H4 (cell line): ENCODE data around the gene HOXA11. TPM values are rescaled to one million over a fixed set of nuclear protein-coding genes. Genes with fewer than 3 reads are reported as not detected.

Source experiments
- DNase-seq: peaks from one replicate; pipeline ENCODE4 v3.0.0-alpha.2; 2015; ENCODE audit warnings: low spot score
- total RNA-seq: library from RNA; depleted of rRNA; stranded (reverse); fragments of >200 nt; shearing (Covaris generic); gene quantifications from 2 replicates; pipeline ENCODE4 v1.2.3, GENCODE V29; 2014

The HOXA11 gene
- total RNA-seq, 1 experiment from 2014 or later = 0.52 TPM

DNA sequence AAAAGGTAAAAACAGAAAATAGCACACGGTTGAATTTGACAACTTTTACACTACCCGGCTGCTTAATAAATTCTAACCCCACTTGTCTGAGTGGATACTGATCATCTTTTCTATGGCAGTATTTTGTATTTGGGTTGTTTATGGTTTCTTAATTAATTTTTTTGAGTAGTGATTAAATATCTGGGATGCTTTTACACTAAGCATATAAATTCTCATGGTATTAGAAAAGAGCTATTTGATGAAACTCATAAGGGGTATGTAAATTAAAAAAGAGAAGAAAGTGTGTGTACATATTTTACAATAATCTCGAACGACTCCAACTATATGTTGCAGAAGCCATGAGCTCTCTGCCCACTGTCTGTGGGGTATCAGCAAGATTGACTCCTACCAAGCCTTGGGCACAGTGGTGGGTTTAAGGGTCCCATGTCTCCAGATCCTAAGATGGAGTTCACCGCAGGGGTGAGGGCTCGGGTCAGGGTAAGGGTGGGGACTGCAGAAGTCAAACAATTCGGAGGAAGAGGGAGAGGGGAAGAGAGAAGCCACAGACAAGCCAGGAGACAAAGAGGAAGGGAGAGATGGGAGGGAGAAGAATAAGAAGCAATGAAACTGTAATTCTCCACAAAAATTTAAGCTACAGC is 22.4 kb upstream of the HOXA11 start:
- DNase-seq = no peak

DNA sequence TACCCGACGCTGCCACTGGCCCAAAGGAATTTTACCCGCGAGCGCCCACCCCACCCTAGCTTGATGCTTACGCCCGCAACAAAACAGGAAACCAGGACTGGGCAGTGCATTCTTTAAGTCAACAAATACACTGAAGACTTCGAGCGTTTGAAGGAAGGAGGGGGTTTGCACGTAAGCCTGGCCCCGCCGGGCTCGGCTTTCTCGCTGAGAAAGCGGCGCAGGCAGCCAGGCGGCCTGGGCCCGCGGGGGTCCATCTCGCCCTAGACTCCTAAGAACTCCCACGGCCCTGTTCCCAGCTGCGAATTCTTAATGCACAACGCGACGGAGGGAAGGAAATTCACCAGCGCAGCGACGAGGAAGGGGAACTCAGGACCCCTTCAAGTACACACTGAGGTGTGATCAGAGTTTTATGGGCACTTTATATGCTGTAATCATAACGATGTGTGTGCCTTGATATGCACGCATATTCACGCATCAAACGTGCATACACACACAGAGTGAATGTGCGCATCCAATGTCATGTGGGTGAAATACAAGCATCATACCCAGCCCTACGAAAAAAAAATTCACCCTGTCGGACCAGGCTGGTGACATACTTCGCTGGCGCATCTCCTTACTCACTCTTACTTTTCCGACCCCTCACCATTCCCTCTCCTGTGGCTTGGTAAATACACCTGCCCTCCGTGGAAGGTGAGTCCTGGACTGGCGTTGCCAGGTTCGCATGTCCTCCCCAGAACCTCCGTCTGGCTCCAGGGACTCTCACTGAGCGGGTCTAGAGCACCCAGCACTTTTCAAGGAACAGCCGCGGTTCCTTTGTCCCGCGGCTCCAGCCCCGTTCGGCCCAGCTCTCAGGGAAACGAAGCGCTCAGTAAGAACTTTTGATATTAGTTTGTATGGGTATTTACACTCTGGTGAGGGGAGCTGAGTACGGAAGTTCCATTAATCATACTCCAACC is 20.6 kb upstream of the HOXA11 start:
- DNase-seq = no peak

DNA sequence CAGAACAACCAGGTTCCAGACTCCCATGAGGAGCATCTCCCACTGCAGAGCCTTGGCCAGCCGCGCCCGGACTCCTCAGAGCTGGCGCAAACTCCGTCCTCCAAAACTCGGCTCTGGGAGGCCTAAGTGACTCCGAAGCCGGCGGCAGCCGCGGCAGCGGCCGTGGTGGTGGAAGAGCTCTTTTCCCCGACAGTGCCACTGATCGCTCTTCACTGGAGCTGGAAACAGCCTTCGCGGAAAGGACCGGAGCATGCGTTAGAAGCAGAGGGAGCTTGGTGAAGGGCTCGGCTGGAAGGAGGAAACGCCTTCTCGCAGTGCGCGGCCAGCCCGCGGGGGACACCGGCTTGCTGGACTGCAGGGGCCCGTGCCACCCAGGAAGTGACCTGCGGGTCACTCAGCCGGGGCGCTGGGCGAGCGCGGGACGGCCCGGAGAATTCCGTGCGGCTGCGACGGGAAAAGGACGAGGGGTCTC is 19.9 kb upstream of the HOXA11 start:
- DNase-seq = no peak

DNA sequence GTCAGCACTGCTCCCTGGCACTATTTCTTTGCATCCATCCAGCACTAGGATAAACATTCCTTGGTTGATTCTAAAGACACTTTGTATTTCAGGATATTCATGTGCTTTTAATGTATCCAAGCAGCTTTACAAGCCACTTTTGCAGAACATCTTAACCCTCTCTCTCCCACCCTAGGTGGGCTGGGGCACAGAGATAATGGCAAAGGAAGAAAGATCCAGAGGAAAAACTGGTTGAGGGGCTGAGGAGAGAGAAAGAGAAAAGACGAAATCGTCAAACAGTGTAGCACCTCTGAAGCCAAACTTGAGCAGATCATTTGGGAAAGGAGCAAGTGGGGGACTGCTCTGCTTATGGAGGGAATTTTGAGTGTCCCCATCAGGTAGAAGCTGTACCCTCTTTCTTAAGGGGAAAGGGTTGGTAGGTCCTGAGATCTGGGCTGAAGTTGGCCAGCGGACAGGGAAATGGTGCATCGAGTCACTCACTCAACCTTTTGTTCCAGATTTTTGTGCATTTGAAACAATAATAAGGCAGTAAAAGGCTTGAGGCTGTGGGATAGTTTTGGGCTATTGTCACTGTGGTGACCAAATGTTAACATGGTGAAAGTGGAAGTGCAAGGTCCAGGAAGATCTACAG is 19.0 kb upstream of the HOXA11 start:
- DNase-seq = no peak

DNA sequence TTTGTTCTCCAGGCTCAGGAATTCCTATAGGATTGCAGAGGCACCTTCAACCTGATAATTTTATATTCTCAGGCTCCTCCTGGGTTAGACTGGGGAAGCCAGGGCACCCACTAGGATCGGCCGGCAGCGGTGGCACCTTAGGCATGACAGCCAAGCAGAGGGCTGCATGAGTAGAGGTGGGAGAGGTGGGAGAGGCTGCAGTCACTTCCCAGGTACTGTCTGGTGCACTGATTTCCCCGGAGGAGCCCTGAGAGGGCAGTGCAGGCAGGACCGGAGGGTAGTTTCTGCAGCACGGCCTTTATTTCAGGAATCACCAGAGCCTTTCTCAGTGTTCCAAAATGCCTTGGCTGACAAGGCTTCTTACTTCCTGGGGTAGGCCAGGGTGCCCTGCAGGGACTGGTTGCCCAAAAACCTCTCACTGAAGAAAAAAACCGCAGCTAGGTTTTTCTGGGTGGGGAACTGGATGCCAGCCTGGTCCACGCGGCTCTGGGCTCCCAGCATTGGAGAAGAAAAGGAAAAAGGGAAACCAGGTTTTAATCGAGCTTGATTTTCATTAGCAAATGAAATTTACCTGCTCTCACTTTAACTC is 18.4 kb upstream of the HOXA11 start:
- no peak for DNase-seq

DNA sequence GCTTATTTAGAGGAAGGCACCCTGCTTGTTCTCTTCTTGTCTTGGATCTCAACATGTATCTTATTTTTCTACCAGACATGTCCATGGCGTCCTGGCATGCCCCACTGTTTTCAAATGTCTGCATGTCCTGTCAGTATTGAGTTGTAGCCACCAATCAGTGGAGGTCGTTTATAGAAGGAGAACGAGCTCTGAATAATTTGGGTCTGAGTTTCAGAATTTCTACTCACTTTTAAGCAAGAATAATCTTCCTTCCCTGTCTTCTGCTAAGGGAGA is 17.8 kb upstream of the HOXA11 start:
- DNase-seq = no peak

DNA sequence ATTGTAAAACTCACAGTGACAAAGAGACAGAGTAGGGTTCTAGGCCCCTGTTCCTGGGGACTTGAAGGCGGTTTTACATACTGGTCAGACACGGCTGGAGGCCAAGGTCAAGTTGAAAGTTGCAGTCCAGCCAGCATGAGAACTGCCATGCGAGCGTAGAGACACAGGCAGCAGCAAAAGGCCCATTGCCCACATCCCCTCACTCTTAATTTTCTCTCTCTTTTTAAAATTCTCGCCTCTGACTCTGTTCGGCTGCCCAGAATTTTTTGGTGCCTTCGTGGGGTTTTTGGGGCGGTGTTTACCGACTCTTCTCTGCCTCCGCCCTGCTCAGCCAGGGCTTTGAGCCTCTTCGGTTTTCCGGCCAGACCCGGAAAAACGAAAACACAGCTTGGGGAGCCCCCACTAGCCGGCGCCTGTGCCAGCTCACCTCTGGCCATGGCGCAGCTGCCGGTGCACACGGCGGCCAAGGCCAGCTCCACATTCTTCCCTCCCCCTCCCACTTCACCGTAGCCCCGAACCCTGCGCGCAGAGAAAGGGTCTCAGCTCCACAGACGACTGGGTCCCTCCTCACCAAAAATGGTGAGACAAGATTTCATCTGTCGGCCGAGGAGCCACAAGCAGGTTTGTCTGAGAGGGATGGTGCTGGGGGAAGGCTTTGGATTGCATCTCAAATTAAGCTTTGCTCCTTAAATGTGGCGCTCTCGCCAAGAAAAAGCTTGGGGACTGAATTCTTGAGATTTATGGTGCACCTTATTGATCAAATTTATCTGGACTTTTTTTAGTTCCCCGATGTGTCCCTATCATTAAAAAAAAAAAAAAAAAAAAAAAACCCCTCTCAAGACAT is 17.2 kb upstream of the HOXA11 start:
- DNase-seq = no peak

DNA sequence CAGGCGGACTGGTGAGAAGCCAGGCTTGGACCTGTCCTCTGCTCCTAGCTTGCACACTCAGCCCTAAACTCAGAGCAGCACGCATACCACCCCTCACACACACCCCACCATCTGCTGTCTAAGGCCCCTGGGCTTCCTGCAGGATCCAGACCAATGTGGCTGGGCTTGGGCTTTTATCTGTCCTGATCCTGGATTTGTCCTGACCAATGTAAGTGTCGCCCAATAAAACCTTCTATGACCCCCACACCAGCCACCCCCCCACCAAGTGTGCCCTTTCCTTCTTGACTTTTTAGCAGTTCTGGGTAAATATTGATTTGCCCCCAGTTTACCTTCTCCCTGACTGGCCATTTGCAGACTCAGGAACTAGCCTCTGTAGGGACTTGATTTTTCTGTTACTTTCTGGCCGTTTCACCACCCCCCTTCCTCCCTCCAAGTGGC is 16.6 kb upstream of the HOXA11 start:
- DNase-seq = no peak

DNA sequence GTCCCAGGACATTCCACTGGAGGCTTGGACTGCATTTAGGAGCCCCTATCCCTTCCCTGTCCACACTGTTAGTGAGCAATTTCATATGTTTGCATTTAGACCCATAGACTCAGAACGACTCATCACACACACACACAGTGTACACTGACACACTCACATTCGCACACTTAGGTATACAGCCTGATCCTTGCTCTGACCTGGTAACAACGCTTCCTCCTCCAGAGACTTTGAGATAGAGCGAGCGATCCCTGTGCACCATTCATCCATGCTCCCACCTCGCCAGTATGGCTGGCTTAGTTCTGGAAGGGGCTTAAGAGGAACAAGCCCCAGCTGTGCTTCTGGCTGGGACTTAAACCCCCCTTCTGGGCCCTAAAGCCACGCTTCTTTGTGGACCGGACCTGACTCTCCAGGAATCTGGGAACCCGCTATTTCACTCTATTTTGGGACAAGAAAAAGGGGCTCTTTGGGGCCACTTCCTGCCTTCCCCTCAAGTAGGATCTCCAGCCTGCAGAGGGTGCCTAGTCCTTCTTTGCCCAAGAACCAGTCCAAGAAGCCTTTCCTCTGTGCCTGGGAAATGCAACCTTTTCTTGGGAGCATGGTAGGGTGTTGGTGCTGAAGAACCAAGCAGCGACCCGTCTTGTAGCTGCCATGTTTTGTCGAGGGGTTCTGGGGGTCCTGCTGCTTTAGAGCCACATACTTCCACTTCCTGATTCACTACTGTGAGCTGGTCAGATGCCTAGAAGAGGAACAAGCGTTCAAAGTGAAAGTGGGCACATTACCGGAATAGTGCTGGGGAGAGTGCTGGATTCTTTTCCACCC is 15.9 kb upstream of the HOXA11 start:
- peak; percentile 44 for DNase-seq

DNA sequence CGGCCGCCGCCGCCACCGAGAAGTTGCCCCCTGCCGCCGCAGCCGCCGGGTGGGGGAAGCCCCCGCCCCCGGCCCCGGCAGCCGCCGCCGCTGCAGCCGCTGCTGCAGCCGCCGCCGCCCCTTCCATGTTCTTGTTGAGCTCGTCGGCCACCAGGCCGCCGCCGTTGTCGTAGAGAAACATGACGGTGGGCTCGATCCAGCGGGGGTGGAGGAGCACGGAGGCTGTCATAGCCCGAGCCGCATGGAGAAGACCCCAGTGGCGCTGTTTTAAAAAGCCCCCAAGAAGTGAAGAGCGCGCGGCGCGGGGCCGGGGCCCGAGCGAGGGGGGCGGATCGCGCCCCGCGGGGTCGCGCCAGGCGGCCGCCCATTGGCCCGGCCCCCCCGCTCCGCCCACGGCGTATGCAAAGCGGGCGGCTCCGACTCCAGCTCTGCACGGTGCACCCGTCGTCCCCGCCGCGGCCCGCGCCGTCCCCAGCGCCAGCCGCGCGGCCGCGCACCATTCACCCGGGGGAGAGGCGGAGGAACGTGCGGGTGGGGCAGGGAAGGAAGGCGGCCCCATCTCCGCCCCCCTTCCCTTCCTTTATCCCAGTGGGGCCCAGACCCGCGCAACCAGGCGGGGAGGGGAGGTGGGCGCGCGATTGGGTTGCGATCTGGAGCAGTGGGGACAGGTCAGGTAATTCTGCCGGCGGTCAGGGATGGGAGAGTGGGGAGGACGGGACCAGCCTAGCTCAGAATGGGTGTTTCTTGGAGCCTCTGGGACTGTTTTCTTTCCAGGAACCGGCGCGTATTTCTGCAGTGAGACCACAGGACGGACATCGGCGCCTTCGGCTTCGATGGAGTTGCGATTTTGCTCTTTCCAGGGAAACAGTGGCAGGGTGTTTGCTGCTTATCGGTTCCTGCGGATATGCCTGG is 15.1 kb upstream of the HOXA11 start, which contains the start of gene HOXA13:
TSS of gene HOXA13 (minus strand) at position 243 of the 912 bp plus-strand sequence. CDS start at position 229, 14 bp downstream.
- peak; percentile 76 for DNase-seq

DNA sequence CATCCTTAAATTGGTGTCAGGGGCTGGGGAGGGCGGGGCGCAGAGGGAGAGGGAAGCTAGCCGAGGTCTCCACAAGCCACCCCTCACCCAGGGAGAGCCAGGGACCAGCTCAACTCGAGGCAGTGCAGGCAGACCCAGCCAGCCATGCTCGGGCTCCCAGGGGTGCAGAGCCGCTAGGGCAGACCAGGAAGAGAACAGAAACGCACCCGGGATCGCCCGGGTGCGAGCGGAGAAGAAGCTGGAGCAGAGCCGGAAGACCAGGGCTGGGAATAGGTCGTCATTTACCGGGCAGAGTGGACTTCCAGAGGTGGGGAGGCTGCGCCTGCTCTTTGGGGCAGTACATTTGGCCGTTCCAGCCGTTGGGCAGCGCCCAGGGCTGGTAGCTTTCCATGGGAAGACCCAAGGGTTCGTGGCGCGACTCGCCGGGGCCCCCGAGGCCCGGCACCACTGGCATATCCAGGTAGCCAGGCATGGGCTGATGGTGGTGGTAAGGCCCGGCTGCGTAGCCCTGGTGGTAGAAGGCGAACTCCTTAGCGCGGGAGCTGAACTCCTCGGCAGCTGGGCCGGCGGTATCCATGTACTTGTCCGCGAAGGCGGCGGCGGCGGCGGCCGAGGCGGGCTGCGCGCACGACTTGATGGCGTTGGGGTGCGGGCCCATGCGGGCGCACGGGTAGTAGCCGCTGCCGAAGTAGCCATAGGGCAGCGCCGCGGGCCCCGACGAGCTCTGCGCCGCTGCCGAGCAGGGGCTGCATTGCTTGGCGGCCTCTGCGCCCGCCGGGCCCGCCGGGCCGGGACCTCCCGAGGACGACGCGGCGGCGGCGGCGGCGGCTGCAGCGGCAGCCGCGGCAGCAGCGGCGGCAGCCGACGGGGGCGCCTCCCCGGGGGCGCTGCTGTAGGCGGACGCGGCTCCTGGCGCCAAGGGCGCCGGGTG is 14.1 kb upstream of the HOXA11 start:
- no peak for DNase-seq

DNA sequence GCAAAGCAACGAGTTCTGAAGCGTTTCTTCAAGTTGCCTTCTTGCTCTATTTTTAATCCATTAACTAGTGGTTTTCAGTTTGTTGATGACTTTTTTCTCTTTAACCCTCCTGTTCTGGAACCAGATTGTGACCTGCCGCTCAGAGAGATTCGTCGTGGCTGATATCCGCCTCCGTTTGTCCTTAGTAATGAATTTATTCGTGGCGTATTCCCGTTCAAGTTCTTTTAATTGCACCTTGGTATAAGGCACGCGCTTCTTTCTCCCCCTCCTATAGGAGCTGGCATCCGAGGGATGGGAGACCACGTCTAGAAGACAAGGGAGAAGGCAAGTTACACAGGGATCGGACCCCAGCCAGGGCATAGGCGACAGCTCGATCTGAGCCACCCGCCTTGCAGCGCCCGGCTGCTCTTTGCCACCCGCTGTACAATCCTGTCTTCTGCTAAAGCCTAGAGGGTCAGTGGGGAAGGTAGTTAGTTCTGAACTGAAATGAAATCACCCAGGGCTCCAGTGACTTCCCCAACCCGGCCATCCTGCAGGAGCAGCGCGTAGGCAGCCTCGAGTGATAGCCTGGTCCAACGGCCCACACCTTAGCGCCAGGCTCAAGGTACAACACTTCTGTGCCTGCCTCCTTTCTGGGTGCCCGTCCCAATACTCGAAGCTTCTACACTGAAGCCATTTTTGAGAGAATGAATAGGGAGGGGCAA is 13.3 kb upstream of the HOXA11 start:
- no peak for DNase-seq

DNA sequence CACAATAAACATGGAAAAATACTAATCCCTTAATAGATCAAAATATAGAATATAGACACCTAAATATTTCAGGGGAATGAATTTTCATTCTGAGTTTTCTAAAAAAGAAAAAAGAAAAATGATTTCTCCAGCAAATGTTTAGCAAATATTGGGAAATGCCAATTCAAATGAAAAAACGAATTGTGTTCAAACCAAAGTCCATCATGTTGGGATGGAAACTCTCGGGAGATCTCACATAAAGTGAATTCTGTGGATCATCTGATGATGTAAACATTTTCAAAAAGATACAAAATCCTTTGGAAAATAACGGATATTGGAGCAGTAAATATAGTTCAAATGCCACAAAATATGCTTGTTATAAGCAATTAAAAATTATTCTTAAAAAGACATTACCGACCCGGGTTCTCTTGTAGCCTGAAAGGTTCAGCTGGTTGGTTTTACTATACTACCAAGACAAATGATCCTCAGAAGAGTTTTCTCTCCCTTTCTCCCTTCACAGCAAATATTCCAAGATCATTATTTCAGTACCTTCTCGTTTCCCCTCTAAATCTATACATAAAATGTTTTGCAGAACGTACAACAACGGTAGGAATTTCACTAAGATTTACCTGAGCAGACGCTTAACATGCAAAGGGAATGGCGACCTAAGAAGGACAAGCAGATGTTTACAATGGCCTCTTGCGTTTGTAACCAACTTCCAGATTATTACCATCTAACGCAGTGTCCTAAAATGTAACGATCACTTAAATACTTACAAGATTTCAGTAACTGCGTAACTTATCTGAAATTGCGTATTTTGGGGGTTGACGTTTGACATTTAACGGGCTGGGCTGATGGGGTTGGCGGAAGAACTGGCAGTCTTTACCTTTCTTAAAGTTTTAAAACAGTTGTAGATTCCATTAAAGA is 12.4 kb upstream of the HOXA11 start:
- no peak for DNase-seq

DNA sequence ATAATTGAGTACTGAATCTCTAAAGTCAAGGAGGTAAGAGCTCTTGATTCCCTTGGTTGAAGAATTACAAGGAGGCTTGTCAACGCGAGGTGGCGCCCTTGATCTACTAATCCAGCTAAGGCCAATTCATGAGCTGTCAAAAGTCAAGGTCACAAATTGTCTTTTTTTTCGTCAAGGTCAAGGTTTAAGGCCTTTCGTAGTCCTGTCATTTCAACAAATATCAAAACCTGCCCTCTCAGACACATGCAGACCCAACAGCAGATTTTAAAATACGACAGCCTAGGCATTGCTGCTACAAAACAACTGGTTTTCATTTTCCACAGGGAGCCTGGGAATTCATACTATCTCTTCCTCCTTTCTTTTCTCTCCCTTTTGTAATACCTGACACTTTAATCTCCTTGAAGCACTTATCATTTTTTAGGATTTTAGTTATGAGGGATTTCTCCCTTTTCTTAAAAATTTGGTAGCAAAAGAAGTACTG is 11.3 kb upstream of the HOXA11 start:
- peak; percentile 84 for DNase-seq

DNA sequence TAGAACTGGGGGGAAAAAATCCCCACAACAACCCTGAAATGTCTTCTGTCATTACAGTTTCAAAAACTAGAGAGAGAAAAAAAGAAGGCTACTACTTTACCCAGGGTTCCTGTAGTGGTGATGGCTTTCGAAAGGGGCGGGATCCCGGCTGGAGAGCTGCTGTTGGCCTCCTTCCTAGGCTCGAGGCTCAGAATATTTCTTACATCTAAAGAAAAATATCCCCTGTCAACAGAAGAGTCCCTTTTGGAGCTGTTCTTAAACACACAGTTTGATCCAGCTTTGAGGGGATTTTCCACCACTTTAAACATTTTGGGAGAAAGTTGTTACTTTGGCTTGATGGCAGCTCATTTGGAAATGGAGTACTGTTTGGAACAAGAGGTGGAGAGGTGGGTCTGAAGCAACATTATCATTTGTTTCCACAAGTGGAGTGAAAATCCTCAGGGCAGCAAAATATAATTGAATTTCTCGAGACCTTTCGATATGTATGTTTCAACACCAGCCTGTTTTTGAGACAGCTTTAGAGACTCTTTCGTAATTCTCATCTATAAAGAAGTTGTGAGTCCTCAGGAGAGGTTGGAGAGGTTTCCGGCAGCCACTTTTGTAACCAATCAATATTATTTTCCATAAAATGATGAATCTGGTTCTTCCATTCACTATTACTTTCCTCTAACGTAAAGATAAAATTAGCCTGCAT is 9.8 kb upstream of the HOXA11 start:
- no peak for DNase-seq

DNA sequence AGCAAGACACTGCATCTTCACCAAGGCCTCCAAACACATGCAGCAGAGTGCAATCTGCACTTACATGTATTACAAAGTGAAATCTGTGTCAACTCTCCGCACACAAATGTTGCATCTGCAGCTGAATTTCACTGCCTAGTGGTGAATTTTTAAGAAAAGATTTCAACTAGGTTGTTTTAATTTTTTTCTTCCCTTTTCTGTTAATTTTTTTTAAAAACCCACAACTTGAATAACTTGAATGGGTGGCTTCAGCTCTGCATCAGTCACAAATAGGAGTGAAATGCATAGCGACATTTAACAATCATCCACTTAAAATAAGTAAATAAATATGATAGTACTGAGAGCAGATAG is 8.9 kb upstream of the HOXA11 start:
- no peak for DNase-seq
